ENCODE measurements around the gene EYA2. TPM values are rescaled to one million over a fixed set of nuclear protein-coding genes. Genes with fewer than 3 reads are reported as not detected.
A peak's percentile ranks its signal among the peaks of the same experiment; 100 is the strongest.

The EYA2 gene
- total and polyA plus RNA-seq, 2 donors from 2014 or later = 2.6 to 7.9 TPM

- Histone ChIP-seq H3K4me1 (ENCODE audit: control insufficient read depth in 2 of 3, insufficient read depth in 2 of 3, low read depth in 1 of 3, low read length in 3 of 3) (no peaks in the 10 kb centered on the region), H3K9ac (ENCODE audit: low read length in 3 of 3) (no peak overlapping the region), H3K4me3 (ENCODE audit: low read length in 3 of 3) (no peak overlapping the region), H3K9me3 (ENCODE audit: control insufficient read depth in 2 of 3, insufficient read depth in 1 of 3, low read length in 3 of 3) (no peaks in the 10 kb centered on the region), H3K36me3 (ENCODE audit: control insufficient read depth in 2 of 3, insufficient read depth in 3 of 3, low read length in 3 of 3) (no peaks in the 10 kb centered on the region), H3K27ac (ENCODE audit: low read depth in 2 of 2, low read length in 2 of 2) (no peak overlapping the region), H3K27me3 (ENCODE audit: control insufficient read depth, insufficient read depth, low read length) (no peaks in the 10 kb centered on the region)
- no peak for FAIRE-seq
- DNase-seq = no peak
- TF ChIP-seq CTCF (IDR thresholded peaks at IDR 0.05; ENCODE audit: borderline replicate concordance, extremely low read depth, insufficient read depth) = no peak
- intact Hi-C loops (cut with DNase I) = no loop called here
These were observed 101.0 kb downstream of the EYA2 start for GRCh38 chr20:46995561-46996142.

- no peak for TF ChIP-seq CTCF (IDR thresholded peaks at IDR 0.05; ENCODE audit: borderline replicate concordance, extremely low read depth, insufficient read depth)
- DNase-seq (no peak), FAIRE-seq (no peak)
- H3K27me3 ChIP-seq (ENCODE audit: control insufficient read depth, insufficient read depth, low read length) = no peaks in the 10 kb centered on the region
- no peak overlapping the region for H3K27ac ChIP-seq (ENCODE audit: low read depth in 2 of 2, low read length in 2 of 2)
- H3K9ac ChIP-seq (ENCODE audit: low read length in 3 of 3) = no peak overlapping the region
- intact Hi-C loops (cut with DNase I) = no loop called here
- H3K4me3 ChIP-seq (ENCODE audit: low read length in 3 of 3) = no peak overlapping the region
- H3K36me3 ChIP-seq (ENCODE audit: control insufficient read depth in 2 of 3, insufficient read depth in 3 of 3, low read length in 3 of 3) = no peaks in the 10 kb centered on the region
- no peaks in the 10 kb centered on the region for H3K9me3 ChIP-seq (ENCODE audit: control insufficient read depth in 2 of 3, insufficient read depth in 1 of 3, low read length in 3 of 3)
- H3K4me1 ChIP-seq (ENCODE audit: control insufficient read depth in 2 of 3, insufficient read depth in 2 of 3, low read depth in 1 of 3, low read length in 3 of 3) = no peaks in the 10 kb centered on the region
These were observed 102.5 kb downstream of the EYA2 start for GRCh38 chr20:46997187-46997586.

- no peaks in the 10 kb centered on the region for H3K4me1 ChIP-seq (ENCODE audit: control insufficient read depth in 2 of 3, insufficient read depth in 2 of 3, low read depth in 1 of 3, low read length in 3 of 3)
- DNase-seq (peak in 2 of 5 donors; percentile 15 to 26), FAIRE-seq (no peak)
- intact Hi-C loops (cut with DNase I) = no loop called here
- TF ChIP-seq CTCF (IDR thresholded peaks at IDR 0.05; ENCODE audit: borderline replicate concordance, extremely low read depth, insufficient read depth) = no peak
- no peaks in the 10 kb centered on the region for H3K9me3 ChIP-seq (ENCODE audit: control insufficient read depth in 2 of 3, insufficient read depth in 1 of 3, low read length in 3 of 3)
- H3K27me3 ChIP-seq (ENCODE audit: control insufficient read depth, insufficient read depth, low read length) = no peaks in the 10 kb centered on the region
- H3K27ac ChIP-seq (ENCODE audit: low read depth in 2 of 2, low read length in 2 of 2) = no peak overlapping the region
- no peaks in the 10 kb centered on the region for H3K36me3 ChIP-seq (ENCODE audit: control insufficient read depth in 2 of 3, insufficient read depth in 3 of 3, low read length in 3 of 3)
- H3K4me3 ChIP-seq (ENCODE audit: low read length in 3 of 3) = no peak overlapping the region
- no peak overlapping the region for H3K9ac ChIP-seq (ENCODE audit: low read length in 3 of 3)
These were observed 104.0 kb downstream of the EYA2 start for GRCh38 chr20:46998477-46999240.

Data from kidney (tissue), 14 donors.